Peyer's patch (tissue), 4 donors: ENCODE data around the gene TM4SF5. TPM values are rescaled to one million over a fixed set of nuclear protein-coding genes. Genes with fewer than 3 reads are reported as not detected.
A peak's percentile ranks its signal among the peaks of the same experiment; 100 is the strongest.

Source experiments
- DNase-seq, 3 donors: peaks; one replicate each; pipeline ENCODE4 v3.0.0-alpha.2; 2017 to 2019
- H3K27ac ChIP-seq, 4 donors: fragments of 200-600 bp; sonication (generic); one replicate each; pipeline ENCODE4 v1.5.1; 2016 to 2019
- H3K27me3 ChIP-seq, 2 donors: fragments of 200-600 bp; sonication (generic); one replicate each; pipeline ENCODE4 v1.5.1; 2019
- H3K36me3 ChIP-seq, 3 donors: fragments of 200-600 bp; sonication (generic); one replicate each; pipeline ENCODE4 v1.5.1; 2016 to 2019
- H3K4me1 ChIP-seq, 4 donors: fragments of 200-600 bp; sonication (generic); one replicate each; pipeline ENCODE4 v1.5.1; 2016 to 2019
- H3K4me3 ChIP-seq, 4 donors: fragments of 200-600 bp; sonication (generic); 1 replicate in 3 of 4; 2 replicates in 1 of 4; pipeline ENCODE4 v1.5.1; 2016 to 2019; ENCODE audit warnings: mild to moderate bottlenecking in 1 of 4
- H3K9me3 ChIP-seq, 4 donors: fragments of 200-600 bp; sonication (generic); one replicate each; pipeline ENCODE4 v1.5.1; 2016 to 2019; ENCODE audit warnings: mild to moderate bottlenecking in 1 of 4
- POLR2A ChIP-seq, 2 donors: fragments of 450-650 bp; IDR thresholded peaks; one replicate each; pipeline ENCODE4 v1.5.1; 2017; ENCODE audit warnings: antibody characterized with exemption in 2 of 2, mild to moderate bottlenecking in 2 of 2, moderate library complexity in 2 of 2
- total RNA-seq, 4 donors: library from RNA; depleted of rRNA; stranded (reverse); fragments of >200 nt; gene quantifications; one replicate each; pipeline ENCODE4 v1.1.0, GENCODE V29; 2016
- TF ChIP-seq, protein P1 (sequence below), 6 experiments: fragments of 450-650 bp in 4 of 6; fragments of 200-600 bp in 2 of 6; sonication (generic) in 1 of 6; IDR thresholded peaks; one replicate each; pipeline ENCODE4 v1.5.1; 2017 to 2019; ENCODE audit warnings: antibody characterized with exemption in 6 of 6, mild to moderate bottlenecking in 3 of 6, moderate library complexity in 1 of 6

Gene TM4SF5
- total RNA-seq, 4 donors from 2014 or later = 75.3 to 171 (median 163) TPM; not detected in 1

DNA sequence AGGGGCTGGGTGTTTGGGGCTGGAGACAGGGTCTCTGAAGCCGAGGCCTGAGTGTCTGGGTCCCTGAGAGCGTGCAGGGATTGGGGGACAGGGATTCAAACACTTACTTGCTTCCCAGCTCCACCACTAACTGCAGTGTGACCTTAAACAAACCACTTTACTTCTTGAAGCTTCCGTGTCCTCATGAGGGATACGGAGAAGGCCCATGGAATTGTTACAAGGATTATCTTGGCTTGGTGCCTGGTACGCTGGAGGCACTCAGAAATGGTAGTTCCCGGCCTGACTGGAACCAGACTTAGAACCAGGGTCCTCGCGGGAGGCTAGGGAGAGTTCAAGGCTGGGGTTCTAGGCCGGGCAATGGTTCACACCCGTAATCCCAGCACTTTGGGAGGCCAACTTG, 29.1 kb upstream of the TM4SF5 start:
- peaks cover 0 to 13% (median 0%) of the 10 kb centered on the region in 4 donors for H3K4me1 ChIP-seq
- no peak for DNase-seq
- TF ChIP-seq, protein P1, sequence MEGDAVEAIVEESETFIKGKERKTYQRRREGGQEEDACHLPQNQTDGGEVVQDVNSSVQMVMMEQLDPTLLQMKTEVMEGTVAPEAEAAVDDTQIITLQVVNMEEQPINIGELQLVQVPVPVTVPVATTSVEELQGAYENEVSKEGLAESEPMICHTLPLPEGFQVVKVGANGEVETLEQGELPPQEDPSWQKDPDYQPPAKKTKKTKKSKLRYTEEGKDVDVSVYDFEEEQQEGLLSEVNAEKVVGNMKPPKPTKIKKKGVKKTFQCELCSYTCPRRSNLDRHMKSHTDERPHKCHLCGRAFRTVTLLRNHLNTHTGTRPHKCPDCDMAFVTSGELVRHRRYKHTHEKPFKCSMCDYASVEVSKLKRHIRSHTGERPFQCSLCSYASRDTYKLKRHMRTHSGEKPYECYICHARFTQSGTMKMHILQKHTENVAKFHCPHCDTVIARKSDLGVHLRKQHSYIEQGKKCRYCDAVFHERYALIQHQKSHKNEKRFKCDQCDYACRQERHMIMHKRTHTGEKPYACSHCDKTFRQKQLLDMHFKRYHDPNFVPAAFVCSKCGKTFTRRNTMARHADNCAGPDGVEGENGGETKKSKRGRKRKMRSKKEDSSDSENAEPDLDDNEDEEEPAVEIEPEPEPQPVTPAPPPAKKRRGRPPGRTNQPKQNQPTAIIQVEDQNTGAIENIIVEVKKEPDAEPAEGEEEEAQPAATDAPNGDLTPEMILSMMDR (IDR thresholded peaks at IDR 0.05) = no peak
- TF ChIP-seq POLR2A (IDR thresholded peaks at IDR 0.05) = no peak
- H3K4me3 ChIP-seq = no peak overlapping the region
- peaks cover 0 to 3% of the 10 kb centered on the region in 2 donors for H3K27me3 ChIP-seq
- H3K36me3 ChIP-seq = no peaks in the 10 kb centered on the region
- no peak overlapping the region for H3K27ac ChIP-seq
- no peaks in the 10 kb centered on the region for H3K9me3 ChIP-seq

DNA sequence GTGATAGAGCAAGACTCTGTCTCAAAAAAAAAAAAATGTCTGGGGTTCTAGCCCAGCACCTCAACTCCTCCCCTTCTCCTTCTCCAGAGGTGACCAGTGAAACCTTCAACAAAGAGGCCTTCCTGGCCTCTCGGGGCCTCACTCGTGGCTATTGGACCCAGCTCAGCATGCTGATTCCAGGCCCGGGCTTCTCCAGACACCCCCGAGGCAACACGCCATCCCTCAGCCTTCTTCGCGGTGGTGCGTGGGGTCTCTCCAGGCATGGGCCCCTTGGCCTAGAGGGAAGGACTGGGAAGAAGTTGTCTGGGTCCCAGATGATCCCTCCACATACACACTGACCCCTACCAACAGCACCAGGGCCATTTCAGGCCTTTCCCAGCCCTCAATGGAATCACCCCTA, 28.5 kb upstream of the TM4SF5 start:
- H3K4me1 ChIP-seq = peaks cover 0 to 13% (median 0%) of the 10 kb centered on the region in 4 donors
- peaks cover 0 to 3% of the 10 kb centered on the region in 2 donors for H3K27me3 ChIP-seq
- no peaks in the 10 kb centered on the region for H3K9me3 ChIP-seq
- no peak overlapping the region for H3K27ac ChIP-seq
- no peak for DNase-seq
- TF ChIP-seq POLR2A (IDR thresholded peaks at IDR 0.05) = no peak
- TF ChIP-seq, protein P1 (IDR thresholded peaks at IDR 0.05) = no peak
- no peak overlapping the region for H3K4me3 ChIP-seq
- H3K36me3 ChIP-seq = no peaks in the 10 kb centered on the region

DNA sequence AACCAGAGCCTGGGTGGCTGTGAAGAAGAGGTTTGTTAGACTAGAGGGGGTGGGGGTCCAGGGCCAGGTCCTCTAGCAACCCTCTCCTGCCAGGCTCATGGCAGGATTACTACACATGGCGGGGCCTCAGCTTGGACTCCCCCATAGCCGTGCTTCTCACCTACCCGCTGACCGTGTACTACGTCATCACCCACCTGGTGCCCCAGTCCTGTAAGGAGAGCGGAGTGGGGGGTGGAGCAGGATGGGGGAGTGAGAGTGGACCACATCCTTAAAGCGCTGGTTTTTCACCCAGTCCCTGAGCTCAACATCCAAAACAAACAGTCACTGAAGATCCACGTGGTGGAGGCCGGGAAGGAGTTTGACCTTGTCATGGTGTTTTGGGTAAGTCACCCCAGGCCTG, 27.8 kb upstream of the TM4SF5 start:
- TF ChIP-seq POLR2A (IDR thresholded peaks at IDR 0.05) = no peak
- TF ChIP-seq, protein P1 (IDR thresholded peaks at IDR 0.05) = no peak
- Histone ChIP-seq H3K27ac (no peak overlapping the region), H3K27me3 (peaks cover 0 to 3% of the 10 kb centered on the region in 2 donors), H3K4me1 (peaks cover 0 to 11% (median 0%) of the 10 kb centered on the region in 4 donors), H3K36me3 (no peaks in the 10 kb centered on the region), H3K9me3 (no peaks in the 10 kb centered on the region), H3K4me3 (no peak overlapping the region)
- no peak for DNase-seq

DNA sequence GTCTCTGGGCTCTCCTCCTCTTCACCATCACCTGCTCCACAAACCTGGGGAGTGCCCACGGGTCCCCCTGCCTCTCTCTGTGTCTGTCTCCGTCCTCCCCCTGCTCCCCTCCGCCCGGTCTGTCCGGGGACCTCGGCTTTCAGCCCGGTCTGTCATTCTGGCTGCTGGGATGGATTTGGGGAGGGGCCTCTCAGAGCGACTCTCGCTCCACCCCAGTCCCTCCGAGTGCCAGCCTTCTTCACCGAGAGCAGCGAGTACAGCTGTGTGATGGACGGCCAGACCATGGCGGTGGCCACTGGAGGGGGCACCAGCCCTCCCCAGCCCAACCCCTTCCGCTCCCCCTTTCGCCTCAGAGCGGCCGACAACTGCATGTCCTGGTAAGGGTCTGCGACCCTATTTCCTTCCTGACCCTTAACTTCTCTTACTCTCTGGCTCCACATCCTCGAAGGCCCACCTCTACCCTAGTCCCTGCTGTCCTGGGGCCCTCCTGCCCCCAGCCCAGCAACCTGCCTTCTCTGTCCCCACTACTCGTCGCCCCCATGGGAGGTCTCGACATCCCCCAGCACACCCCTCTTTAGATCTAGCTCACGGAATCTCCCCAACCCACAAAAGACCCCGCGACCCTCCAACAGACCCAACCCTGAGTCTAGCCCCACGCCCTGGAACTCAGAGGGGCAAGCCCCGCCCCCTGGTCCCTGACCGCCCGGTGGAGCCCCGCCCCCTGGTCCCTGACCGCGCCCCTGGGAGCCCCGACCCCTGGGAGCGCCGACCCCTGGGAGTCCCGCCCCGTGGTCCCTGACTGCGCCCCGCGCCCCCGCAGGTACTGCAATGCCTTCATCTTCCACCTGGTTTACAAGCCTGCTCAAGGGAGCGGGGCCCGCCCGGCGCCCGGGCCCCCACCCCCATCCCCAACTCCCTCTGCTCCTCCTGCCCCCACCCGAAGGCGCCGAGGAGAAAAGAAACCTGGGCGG, 26.4 kb upstream of the TM4SF5 start:
- Histone ChIP-seq H3K27ac (no peak overlapping the region), H3K9me3 (no peaks in the 10 kb centered on the region), H3K27me3 (peaks cover 0 to 3% of the 10 kb centered on the region in 2 donors), H3K4me3 (peak overlapping the region in 1 of 4 donors; percentile 5), H3K4me1 (peaks cover 0 to 9% (median 0%) of the 10 kb centered on the region in 4 donors), H3K36me3 (no peaks in the 10 kb centered on the region)
- DNase-seq = no peak
- TF ChIP-seq, protein P1 (IDR thresholded peaks at IDR 0.05) = no peak
- TF ChIP-seq POLR2A (IDR thresholded peaks at IDR 0.05) = no peak

DNA sequence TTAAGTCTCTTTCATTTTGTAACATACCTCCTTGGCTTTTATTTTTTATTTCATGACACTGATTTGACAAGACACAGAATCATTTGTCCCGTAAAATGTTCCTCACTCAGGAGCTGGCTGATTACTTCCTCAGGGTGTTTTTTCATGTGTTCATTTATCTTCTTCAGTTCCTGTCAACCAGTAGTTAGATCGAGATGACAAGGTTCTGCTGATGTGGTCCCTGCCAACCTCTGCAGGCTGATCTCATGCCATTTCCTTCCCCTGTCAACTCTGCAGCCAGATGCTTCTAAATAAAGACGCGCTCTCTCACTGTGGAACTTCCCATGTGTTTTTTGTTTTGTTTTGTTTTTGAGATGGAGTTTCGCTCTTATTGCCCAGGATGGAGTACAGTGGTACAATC, 23.8 kb upstream of the TM4SF5 start:
- H3K27me3 ChIP-seq = peaks cover 0 to 3% of the 10 kb centered on the region in 2 donors
- H3K36me3 ChIP-seq = no peaks in the 10 kb centered on the region
- H3K27ac ChIP-seq = no peak overlapping the region
- TF ChIP-seq, protein P1 (IDR thresholded peaks at IDR 0.05) = no peak
- TF ChIP-seq POLR2A (IDR thresholded peaks at IDR 0.05) = no peak
- no peaks in the 10 kb centered on the region for H3K9me3 ChIP-seq
- peaks cover 0 to 9% (median 0%) of the 10 kb centered on the region in 4 donors for H3K4me1 ChIP-seq
- no peak overlapping the region for H3K4me3 ChIP-seq
- DNase-seq = no peak
